Neural cell (in vitro differentiated cells): Measurements from ENCODE around the gene ZNF493. TPM values are rescaled to one million over a fixed set of nuclear protein-coding genes. Genes with fewer than 3 reads are reported as not detected.

Experiments used
- H2AFZ ChIP-seq: fragments of 200-600, 300-800 bp; sonication (generic), shearing (Covaris generic); 2 replicates; pipeline ENCODE4 v1.6.0; 2014; ENCODE audit warnings: low read depth, mild to moderate bottlenecking, antibody characterized with exemption, low read length, moderate library complexity
- H3F3A ChIP-seq: fragments of 200-600 bp; shearing (Covaris generic); 2 replicates; pipeline ENCODE4 v1.6.1; 2016; ENCODE audit warnings: mild to moderate bottlenecking, moderate library complexity, mixed read lengths, antibody characterized with exemption, low read length; ENCODE audit not compliant: insufficient read depth, poor library complexity, severe bottlenecking
- H3K27ac ChIP-seq: fragments of 200-600, 300-800 bp; sonication (generic), shearing (Covaris generic); 2 replicates; pipeline ENCODE4 v1.5.1; 2014; ENCODE audit warnings: mild to moderate bottlenecking, low read length, moderate library complexity
- H3K27me3 ChIP-seq: fragments of 300-800, 200-600 bp; sonication (generic), shearing (Covaris generic); 2 replicates; pipeline ENCODE4 v1.6.0; 2014; ENCODE audit warnings: mild to moderate bottlenecking, low read depth, low read length, moderate library complexity; ENCODE audit not compliant: insufficient read depth
- H3K36me3 ChIP-seq: fragments of 300-800, 200-600 bp; sonication (generic), shearing (Covaris generic); 2 replicates; pipeline ENCODE4 v1.5.1; 2014; ENCODE audit warnings: mild to moderate bottlenecking, antibody characterized with exemption, low read length, moderate library complexity; ENCODE audit not compliant: insufficient read depth
- H3K4me2 ChIP-seq: fragments of 300-800, 200-600 bp; sonication (generic), shearing (Covaris generic); 2 replicates; pipeline ENCODE4 v1.6.0; 2014; ENCODE audit warnings: mild to moderate bottlenecking, low read length
- H3K4me3 ChIP-seq: fragments of 300-800, 200-600 bp; sonication (generic), shearing (Covaris generic); 2 replicates; pipeline ENCODE4 v1.5.1; 2014; ENCODE audit warnings: mild to moderate bottlenecking, low read length, moderate library complexity
- H3K79me2 ChIP-seq: fragments of 200-600 bp; shearing (Covaris generic); replicated peaks from 2 replicates; pipeline ENCODE4 v1.6.0; 2014; ENCODE audit warnings: mild to moderate bottlenecking, low read length, moderate library complexity; ENCODE audit not compliant: insufficient read depth
- H3K9ac ChIP-seq: fragments of 300-800, 200-600 bp; sonication (generic), shearing (Covaris generic); 2 replicates; pipeline ENCODE4 v1.6.1; 2016; ENCODE audit warnings: mild to moderate bottlenecking, low read length, mixed read lengths
- H3K9me2 ChIP-seq: fragments of 200-600 bp; shearing (Covaris generic); 2 replicates; pipeline ENCODE4 v1.6.1; 2016; ENCODE audit warnings: mild to moderate bottlenecking, low read length, mixed read lengths; ENCODE audit not compliant: insufficient read depth
- H3K9me3 ChIP-seq: fragments of 200-600, 300-800 bp; sonication (generic), shearing (Covaris generic); 2 replicates; pipeline ENCODE4 v1.6.1; 2016; ENCODE audit warnings: mild to moderate bottlenecking, mixed run types, low read length, moderate library complexity, mixed read lengths
- H4K20me1 ChIP-seq: fragments of 200-600 bp; shearing (Covaris generic); 2 replicates; pipeline ENCODE4 v1.6.1; 2016; ENCODE audit warnings: mild to moderate bottlenecking, mixed run types; ENCODE audit not compliant: insufficient read depth
- EP300 ChIP-seq: fragments of 450-650 bp; conservative IDR thresholded peaks from 2 replicates; pipeline ENCODE4 v1.6.1; 2014; ENCODE audit warnings: antibody characterized with exemption, mild to moderate bottlenecking, moderate library complexity; ENCODE audit not compliant: poor library complexity, severe bottlenecking
- EZH2 ChIP-seq: fragments of 200-600, 300-800 bp; shearing (Covaris generic), sonication (generic); IDR thresholded peaks from 2 replicates; pipeline ENCODE4 v1.6.1; 2014; ENCODE audit warnings: antibody characterized with exemption, low read length, borderline replicate concordance, mild to moderate bottlenecking; ENCODE audit not compliant: insufficient read depth, poor library complexity, severe bottlenecking
- MXI1 ChIP-seq: fragments of 450-650 bp; conservative IDR thresholded peaks from 2 replicates; pipeline ENCODE4 v1.6.1; 2014; ENCODE audit warnings: antibody characterized with exemption, mild to moderate bottlenecking; ENCODE audit not compliant: poor library complexity, severe bottlenecking
- POLR2AphosphoS5 ChIP-seq: IDR thresholded peaks from 2 replicates; pipeline ENCODE4 v1.6.1; 2012
- RAD21 ChIP-seq: fragments of 450-650 bp; conservative IDR thresholded peaks from 2 replicates; pipeline ENCODE4 v1.6.1; 2014; ENCODE audit warnings: antibody characterized with exemption, mild to moderate bottlenecking, moderate library complexity
- SMC3 ChIP-seq: fragments of 450-650 bp; conservative IDR thresholded peaks from 2 replicates; pipeline ENCODE4 v1.6.1; 2014; ENCODE audit warnings: antibody characterized with exemption, mild to moderate bottlenecking, moderate library complexity; ENCODE audit not compliant: poor library complexity
- TAF1 ChIP-seq: IDR thresholded peaks from 2 replicates; pipeline ENCODE4 v1.6.1; 2012; ENCODE audit warnings: low read depth
- polyA plus RNA-seq: library from polyadenylated mRNA; depleted of rRNA; stranded (reverse); fragments of >200 nt; gene quantifications from 2 replicates; pipeline ENCODE4 v1.2.3, GENCODE V29; 2014
- TF ChIP-seq, protein P1 (sequence below): IDR thresholded peaks from 2 replicates; pipeline ENCODE4 v1.6.1; 2012; ENCODE audit warnings: borderline replicate concordance
- TF ChIP-seq, protein P2 (sequence below): fragments of 450-650 bp; IDR thresholded peaks from 2 replicates; pipeline ENCODE4 v1.5.1; 2014; ENCODE audit warnings: antibody characterized with exemption, mild to moderate bottlenecking, moderate library complexity; ENCODE audit not compliant: poor library complexity, severe bottlenecking

The ZNF493 gene
- polyA plus RNA-seq, 1 donor from 2014 or later = 85.8 TPM

DNA sequence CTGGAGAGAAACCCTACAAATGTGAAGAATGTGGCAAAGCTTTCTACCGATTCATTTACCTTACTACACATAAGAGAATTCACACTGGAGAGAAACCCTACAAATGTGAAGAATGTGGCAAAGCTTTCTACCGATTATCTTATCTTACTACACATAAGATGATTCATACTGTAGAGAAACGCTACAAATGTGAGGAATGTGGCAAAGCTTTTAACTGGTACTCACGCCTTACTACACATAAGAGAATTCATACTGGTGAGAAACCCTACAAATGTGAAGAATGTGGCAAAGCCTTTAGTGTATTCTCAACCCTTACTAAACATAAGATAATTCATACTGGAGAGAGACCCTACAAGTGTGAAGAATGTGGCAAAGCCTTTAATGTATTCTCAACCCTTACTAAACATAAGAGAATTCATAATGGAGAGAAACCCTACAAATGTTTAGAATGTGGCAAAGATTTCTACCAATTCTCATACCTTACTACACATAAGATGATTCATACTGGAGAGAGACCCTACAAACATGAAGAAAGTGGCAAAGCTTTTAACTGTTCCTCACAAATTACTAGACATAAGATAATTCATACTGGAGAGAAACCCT, 12.9 kb upstream of the ZNF493 start:
- peaks cover 13% of the 10 kb centered on the region for H3K36me3 ChIP-seq
- peaks cover 28% of the 10 kb centered on the region for H3K9me3 ChIP-seq
- H3K4me3 ChIP-seq = no peak overlapping the region

DNA sequence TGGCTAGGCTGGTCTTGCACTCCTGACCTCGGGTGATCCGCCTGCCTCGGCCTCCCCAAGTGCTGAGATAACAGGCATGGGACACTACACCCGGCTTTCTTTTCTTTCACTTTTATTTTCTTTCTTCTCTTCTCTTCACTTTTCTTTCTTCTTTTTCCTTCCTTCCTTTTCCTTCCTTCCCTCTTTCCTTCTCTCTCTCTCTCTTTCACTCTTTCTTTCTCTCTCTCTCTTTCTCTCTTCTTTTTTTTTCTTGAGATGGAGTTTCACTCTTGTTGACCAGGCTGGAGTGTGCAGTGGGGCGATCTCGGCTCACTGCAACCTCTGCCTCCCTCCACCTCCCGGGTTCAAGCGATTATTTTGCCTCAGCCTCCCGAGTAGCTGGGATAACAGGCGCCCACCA, 812 bp upstream of the ZNF493 start:
- no peak overlapping the region for H3K9ac ChIP-seq
- no peak overlapping the region for H3K4me3 ChIP-seq
- TF ChIP-seq RAD21 (no peak), POLR2AphosphoS5 (no peak), TAF1 (no peak), MXI1 (no peak), EP300 (no peak), EZH2 (no peak), SMC3 (no peak)
- TF ChIP-seq, protein P1, sequence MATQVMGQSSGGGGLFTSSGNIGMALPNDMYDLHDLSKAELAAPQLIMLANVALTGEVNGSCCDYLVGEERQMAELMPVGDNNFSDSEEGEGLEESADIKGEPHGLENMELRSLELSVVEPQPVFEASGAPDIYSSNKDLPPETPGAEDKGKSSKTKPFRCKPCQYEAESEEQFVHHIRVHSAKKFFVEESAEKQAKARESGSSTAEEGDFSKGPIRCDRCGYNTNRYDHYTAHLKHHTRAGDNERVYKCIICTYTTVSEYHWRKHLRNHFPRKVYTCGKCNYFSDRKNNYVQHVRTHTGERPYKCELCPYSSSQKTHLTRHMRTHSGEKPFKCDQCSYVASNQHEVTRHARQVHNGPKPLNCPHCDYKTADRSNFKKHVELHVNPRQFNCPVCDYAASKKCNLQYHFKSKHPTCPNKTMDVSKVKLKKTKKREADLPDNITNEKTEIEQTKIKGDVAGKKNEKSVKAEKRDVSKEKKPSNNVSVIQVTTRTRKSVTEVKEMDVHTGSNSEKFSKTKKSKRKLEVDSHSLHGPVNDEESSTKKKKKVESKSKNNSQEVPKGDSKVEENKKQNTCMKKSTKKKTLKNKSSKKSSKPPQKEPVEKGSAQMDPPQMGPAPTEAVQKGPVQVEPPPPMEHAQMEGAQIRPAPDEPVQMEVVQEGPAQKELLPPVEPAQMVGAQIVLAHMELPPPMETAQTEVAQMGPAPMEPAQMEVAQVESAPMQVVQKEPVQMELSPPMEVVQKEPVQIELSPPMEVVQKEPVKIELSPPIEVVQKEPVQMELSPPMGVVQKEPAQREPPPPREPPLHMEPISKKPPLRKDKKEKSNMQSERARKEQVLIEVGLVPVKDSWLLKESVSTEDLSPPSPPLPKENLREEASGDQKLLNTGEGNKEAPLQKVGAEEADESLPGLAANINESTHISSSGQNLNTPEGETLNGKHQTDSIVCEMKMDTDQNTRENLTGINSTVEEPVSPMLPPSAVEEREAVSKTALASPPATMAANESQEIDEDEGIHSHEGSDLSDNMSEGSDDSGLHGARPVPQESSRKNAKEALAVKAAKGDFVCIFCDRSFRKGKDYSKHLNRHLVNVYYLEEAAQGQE = no peak
- TF ChIP-seq, protein P2, sequence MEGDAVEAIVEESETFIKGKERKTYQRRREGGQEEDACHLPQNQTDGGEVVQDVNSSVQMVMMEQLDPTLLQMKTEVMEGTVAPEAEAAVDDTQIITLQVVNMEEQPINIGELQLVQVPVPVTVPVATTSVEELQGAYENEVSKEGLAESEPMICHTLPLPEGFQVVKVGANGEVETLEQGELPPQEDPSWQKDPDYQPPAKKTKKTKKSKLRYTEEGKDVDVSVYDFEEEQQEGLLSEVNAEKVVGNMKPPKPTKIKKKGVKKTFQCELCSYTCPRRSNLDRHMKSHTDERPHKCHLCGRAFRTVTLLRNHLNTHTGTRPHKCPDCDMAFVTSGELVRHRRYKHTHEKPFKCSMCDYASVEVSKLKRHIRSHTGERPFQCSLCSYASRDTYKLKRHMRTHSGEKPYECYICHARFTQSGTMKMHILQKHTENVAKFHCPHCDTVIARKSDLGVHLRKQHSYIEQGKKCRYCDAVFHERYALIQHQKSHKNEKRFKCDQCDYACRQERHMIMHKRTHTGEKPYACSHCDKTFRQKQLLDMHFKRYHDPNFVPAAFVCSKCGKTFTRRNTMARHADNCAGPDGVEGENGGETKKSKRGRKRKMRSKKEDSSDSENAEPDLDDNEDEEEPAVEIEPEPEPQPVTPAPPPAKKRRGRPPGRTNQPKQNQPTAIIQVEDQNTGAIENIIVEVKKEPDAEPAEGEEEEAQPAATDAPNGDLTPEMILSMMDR = no peak

More for the DNA sequence above, 12.9 kb upstream of the ZNF493 start:
- no peak for TF ChIP-seq EP300
- no peak for TF ChIP-seq EZH2
- no peak for TF ChIP-seq MXI1
- Histone ChIP-seq H3K9me2 (no peaks in the 10 kb centered on the region), H4K20me1 (no peaks in the 10 kb centered on the region), H3K27ac (no peak overlapping the region), H3F3A (no peaks in the 10 kb centered on the region), H3K79me2 (no peaks in the 10 kb centered on the region), H3K27me3 (no peaks in the 10 kb centered on the region), H2AFZ (no peak overlapping the region), H3K4me2 (no peak overlapping the region), H3K9ac (no peak overlapping the region)

More for the DNA sequence above, 812 bp upstream of the ZNF493 start:
- H3K79me2 ChIP-seq = peaks cover 36% of the 10 kb centered on the region
- no peaks in the 10 kb centered on the region for H3F3A ChIP-seq
- no peaks in the 10 kb centered on the region for H4K20me1 ChIP-seq
- H3K9me3 ChIP-seq = peaks cover 3% of the 10 kb centered on the region
- no peak overlapping the region for H3K4me2 ChIP-seq
- H3K9me2 ChIP-seq = no peaks in the 10 kb centered on the region
- no peaks in the 10 kb centered on the region for H3K27me3 ChIP-seq
- H2AFZ ChIP-seq = peak overlapping the region; percentile 15
- H3K36me3 ChIP-seq = peaks cover 4% of the 10 kb centered on the region
- H3K27ac ChIP-seq = peak overlapping the region; percentile 95
